Uterus (tissue), 2 donors: Measurements from ENCODE around the gene LMOD2.

Experiments used
- CTCF ChIP-seq, 4 experiments: fragments of 200-600 bp in 2 of 4; fragments of 450-650 bp in 2 of 4; sonication (generic) in 2 of 4; IDR thresholded peaks; one replicate each; pipeline ENCODE4 v1.5.1; 2016 to 2019; ENCODE audit warnings: antibody characterized with exemption in 4 of 4, mild to moderate bottlenecking in 2 of 4, moderate library complexity in 1 of 4
- POLR2A ChIP-seq, 2 donors: fragments of 450-650 bp; IDR thresholded peaks; one replicate each; pipeline ENCODE4 v1.6.1; 2016; ENCODE audit warnings: antibody characterized with exemption in 2 of 2, mild to moderate bottlenecking in 1 of 2, moderate library complexity in 1 of 2

- TF ChIP-seq CTCF (IDR thresholded peaks at IDR 0.05) = no peak
- no peak for TF ChIP-seq POLR2A (IDR thresholded peaks at IDR 0.05)
Observed at GRCh38 chr7:123612024-123612423, 43.6 kb upstream of the LMOD2 start.
